T-helper 9 cell (primary cell): ENCODE results near the gene NCR3LG1.
"Not testable (repeated sequence)": the region's sequence is repeated elsewhere in the genome, so short reads cannot be mapped to it uniquely, and the experiment has no call there.

ENCODE experiments used
- DNase-seq: peaks from one replicate; pipeline ENCODE4 v3.0.0-alpha.2; 2020

The NCR3LG1 gene

GRCh38 chr11:17413414-17414316, 62.1 kb downstream of the NCR3LG1 start:
- DNase-seq: no peak

DNA sequence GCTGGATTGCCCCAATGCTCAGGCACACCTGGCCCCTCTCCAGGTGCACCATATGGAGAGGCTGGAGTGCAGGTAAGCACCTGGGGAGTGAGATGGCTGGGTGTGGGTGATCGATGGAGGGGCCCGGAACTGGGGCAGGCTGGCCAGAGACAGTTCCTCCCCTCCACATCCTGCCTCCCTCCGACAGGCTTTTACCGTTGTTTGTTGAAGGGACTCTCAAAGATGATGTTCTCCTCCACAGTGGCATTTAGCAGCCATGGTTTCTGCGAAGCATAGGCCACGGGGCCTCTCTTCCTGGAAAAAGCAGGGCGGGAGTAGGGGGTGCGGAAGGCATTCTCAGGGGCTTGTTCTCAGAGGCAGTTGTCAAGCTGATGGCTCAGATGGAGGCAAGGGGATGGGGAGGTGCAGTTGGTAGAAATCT, 62.7 kb downstream of the NCR3LG1 start:
- DNase-seq: no peak

- no peak for DNase-seq
Measured at GRCh38 chr11:17414992-17415391, 63.4 kb downstream of the NCR3LG1 start.

GRCh38 chr11:17415523-17416104, 64.0 kb downstream of the NCR3LG1 start:
- DNase-seq: no peak

DNA sequence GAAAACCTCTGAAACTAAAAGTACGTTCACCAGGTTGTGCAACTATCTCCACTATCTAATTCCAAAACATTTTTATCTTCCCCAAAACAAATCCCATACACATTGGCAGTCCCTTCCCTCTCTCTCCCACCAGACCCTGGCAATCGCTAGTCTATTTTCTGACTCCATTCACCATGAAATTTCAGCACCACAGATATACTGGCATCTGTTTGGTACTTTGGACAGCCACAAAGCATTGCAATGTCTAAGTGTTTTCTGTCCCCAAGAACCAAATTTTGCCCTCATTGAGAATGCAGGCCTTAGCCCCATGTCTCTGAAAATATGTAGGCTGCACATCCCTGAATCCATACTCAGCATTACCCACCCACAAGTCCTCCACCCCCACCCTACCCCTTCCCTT, 64.9 kb downstream of the NCR3LG1 start:
- DNase-seq: no peak

DNA sequence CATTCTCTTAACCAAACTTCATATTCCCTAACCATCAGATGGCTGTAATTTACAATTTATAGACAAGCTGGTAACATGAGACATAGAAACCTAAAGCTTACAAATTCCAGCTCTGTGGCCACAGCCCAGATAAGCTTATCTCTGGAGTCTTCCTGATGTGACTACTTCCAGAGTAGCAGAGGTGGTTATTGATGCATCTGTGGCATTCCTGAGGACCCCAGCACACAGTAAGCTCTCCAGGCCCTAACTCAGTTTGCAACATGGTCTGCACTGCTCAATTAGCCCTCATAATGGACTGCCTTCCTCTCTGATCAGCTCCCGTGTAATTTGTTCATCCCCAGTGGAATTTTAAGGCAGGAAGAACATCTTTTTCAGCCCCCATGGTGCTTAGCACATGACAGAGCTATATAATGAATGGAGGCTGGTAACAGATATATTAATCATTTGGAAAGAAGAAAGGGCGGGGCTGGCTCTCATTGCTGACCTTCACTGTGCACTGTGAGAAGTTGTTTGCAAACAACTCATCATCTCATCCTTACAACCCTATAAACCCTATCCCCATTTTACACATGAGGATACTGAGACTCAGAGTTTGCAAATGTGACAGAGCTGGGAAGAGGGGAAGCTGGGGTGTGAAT, 67.0 kb downstream of the NCR3LG1 start:
- no peak for DNase-seq

DNA sequence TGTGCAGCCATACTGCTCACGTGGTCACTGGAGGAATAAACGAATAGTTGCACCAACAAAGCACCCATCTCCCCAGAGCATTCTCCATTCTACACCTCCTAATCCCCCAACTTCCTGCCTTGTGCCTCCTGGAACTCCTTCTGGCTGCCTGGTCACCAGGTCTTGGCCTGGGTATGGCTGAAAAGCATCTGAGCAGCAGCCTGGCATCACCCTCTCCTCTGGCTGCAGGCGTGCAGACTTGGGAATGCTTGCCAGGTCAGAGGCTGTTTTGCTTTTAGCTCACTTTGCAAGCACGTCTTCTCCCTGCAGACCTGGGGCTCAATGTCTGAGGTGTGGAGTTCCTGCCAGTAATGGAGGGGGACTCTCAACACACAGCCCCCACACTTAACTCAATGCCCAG, 70.2 kb downstream of the NCR3LG1 start:
- no peak for DNase-seq

DNA sequence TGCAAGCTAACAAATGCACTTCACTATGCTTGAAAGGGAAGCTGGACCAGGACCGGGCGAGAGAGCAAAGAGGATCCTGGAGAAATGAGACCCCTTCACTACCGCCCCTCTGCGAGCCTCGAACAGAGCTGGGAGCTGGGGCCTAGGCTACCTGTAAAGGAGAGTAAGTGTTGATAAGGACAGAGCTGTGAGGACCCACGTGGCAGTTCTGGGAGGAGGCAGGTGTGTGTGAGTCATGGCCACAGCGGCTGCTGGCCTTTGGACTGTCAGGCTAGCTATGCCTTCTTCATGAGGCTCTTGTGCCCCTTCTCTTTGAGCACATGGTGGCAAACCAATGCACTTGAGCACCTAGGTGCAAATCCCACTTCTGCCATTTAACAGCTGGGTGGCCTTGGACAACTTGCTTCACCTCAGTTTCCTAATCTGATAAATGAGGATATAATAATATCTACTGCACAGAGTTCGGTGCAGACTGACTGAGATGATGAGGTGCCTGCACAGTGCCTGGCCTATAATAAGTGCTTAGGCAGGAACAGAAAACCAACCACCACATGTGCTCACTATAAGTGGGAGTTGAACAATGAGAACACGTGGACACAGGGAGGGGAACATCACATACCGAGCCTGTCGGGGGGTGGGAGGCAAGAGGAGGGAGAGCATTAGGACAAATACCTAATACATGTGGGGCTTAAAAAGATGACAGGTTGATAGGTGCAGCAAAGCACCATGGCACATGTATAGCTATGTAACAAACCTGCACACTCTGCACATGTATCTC, 72.1 kb downstream of the NCR3LG1 start:
- DNase-seq: no peak

DNA sequence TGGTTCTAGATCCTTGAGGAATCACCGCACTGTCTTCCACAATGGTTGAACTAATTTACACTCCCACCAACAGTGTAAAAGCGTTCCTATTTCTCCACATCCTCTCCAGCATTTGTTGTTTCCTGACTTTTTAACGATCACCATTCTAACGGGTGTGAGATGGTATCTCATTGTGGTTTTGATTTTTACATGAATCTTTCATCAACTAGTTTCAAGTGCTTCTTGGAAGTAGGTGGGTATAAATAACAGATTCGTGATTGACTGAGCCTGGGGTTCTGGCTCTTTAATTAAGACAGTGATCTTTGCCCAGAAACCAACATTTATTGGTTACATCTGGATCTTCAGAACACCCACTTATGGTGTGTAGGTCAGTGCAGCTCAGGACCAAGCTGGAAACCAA, 74.6 kb downstream of the NCR3LG1 start:
- DNase-seq: not testable (repeated sequence)
